PC-3 (cell line): ENCODE results near the gene COG3.

ENCODE experiments used
- CTCF ChIP-seq: fragments of 300-600 bp; sonication (generic); conservative IDR thresholded peaks from 2 replicates; pipeline ENCODE4 v1.5.1; 2017; ENCODE audit warnings: antibody characterized with exemption, low read depth, mild to moderate bottlenecking, low read length
- EZH2 ChIP-seq: fragments of 300-600 bp; sonication (generic); IDR thresholded peaks from one replicate; pipeline ENCODE4 v1.6.1; 2017; ENCODE audit warnings: antibody characterized with exemption, mild to moderate bottlenecking, low read length; ENCODE audit not compliant: unreplicated experiment
- EZH2phosphoT487 ChIP-seq: fragments of 300-600 bp; sonication (generic); IDR thresholded peaks from 2 replicates; pipeline ENCODE4 v1.6.1; 2018; ENCODE audit warnings: mild to moderate bottlenecking, antibody characterized with exemption, low read length, borderline replicate concordance

- TF ChIP-seq EZH2: no peak
- no peak for TF ChIP-seq CTCF
- no peak for TF ChIP-seq EZH2phosphoT487
Observed at GRCh38 chr13:45434556-45435371, 30.0 kb upstream of the COG3 start.
